H1 (cell line): Measurements from ENCODE around the gene SEC61A1.

ENCODE experiments used
- BACH1 ChIP-seq: IDR thresholded peaks from 2 replicates; pipeline ENCODE4 v1.6.1; 2012; ENCODE audit warnings: low read length, improper control_type of control experiment
- CTCF ChIP-seq, 3 experiments: IDR thresholded peaks; 1 replicate in 2 of 3; 2 replicates in 1 of 3; pipeline versions ENCODE4 v1.5.1 to v1.6.1; 2011; ENCODE audit warnings: low read length in 3 of 3, mild to moderate bottlenecking in 3 of 3, inconsistent platforms in 2 of 3, low read depth in 1 of 3, moderate library complexity in 1 of 3; ENCODE audit not compliant: insufficient read depth in 1 of 3; ENCODE audit errors: control extremely low read depth in 1 of 3
- EZH2 ChIP-seq: fragments of 200-600 bp; sonication (generic); IDR thresholded peaks from 2 replicates; pipeline ENCODE4 v1.7.1; 2012; ENCODE audit warnings: low read depth, mild to moderate bottlenecking, moderate library complexity, low read length, inconsistent platforms; ENCODE audit not compliant: severe bottlenecking
- FOSL1 ChIP-seq: IDR thresholded peaks from 2 replicates; pipeline ENCODE4 v1.6.1; 2011; ENCODE audit warnings: mild to moderate bottlenecking, low read depth, low read length, moderate library complexity; ENCODE audit not compliant: insufficient read depth
- NRF1 ChIP-seq: IDR thresholded peaks from 2 replicates; pipeline ENCODE4 v1.6.1; 2011; ENCODE audit warnings: mild to moderate bottlenecking, low read depth, low read length, improper control_type of control experiment
- POLR2AphosphoS5 ChIP-seq: IDR thresholded peaks from 2 replicates; pipeline ENCODE4 v1.6.1; 2011; ENCODE audit warnings: low read depth, low read length
- SAP30 ChIP-seq: fragments of 300-600 bp; sonication (generic); IDR thresholded peaks from 2 replicates; pipeline ENCODE4 v1.7.1; 2012; ENCODE audit warnings: low read length, moderate library complexity, mild to moderate bottlenecking, inconsistent platforms; ENCODE audit not compliant: insufficient read depth, insufficient replicate concordance
- SP2 ChIP-seq: IDR thresholded peaks from 2 replicates; pipeline ENCODE4 v1.6.1; 2012; ENCODE audit warnings: mild to moderate bottlenecking, low read length, inconsistent platforms
- YY1 ChIP-seq: IDR thresholded peaks from 2 replicates; pipeline ENCODE4 v1.6.1; 2011; ENCODE audit warnings: low read depth, mild to moderate bottlenecking, low read length

DNA sequence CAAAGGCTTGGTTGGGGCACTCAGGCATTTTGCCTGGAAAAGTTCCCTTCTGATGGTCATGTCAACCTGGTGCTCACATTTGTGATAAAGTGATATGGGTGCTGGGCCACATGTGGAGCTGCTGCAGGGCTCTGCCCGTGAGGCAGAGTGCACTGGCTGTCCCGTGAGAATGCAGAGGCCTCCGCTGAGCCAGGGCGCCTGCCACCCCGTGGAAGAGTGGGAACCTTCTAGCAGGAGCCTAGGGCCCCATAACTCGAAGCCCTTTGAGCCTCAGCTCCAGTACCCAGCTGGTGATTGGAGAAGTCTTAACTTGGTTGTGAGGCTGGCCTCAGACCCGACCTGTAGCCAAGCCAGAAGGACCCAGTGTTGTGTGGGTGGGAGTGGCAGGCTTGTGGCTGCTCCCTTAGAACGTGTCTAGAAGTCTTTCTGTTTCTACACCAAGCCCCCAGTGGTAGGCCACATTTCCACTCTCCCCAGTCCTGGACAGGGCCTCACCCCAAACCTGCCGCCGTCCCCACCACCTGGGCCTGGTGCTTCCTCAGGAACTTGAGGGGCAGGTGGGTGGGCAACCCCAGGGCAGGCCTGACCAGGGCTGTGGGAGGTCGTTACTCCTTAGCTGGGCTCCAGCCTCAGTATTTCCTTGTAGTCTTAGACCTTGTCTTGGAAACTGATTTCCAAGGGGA is 19.7 kb downstream of the SEC61A1 start:
- TF ChIP-seq POLR2AphosphoS5 (no peak), FOSL1 (no peak), CTCF (IDR thresholded peaks at IDR 0.05; ENCODE audit: control extremely low read depth in 1 of 3, insufficient read depth in 1 of 3, low read depth in 1 of 3, low read length in 3 of 3) (no peak), SP2 (no peak), SAP30 (no peak), BACH1 (no peak), YY1 (no peak), EZH2 (no peak), NRF1 (no peak)
